ENCODE results near the gene GSDMA. TPM values are rescaled to one million over a fixed set of nuclear protein-coding genes. Genes with fewer than 3 reads are reported as not detected.
A peak's percentile ranks its signal among the peaks of the same experiment; 100 is the strongest.

The GSDMA gene
- total and polyA plus RNA-seq, 2 experiments from 2014 or later: 0.08 TPM; not detected in 1

DNA sequence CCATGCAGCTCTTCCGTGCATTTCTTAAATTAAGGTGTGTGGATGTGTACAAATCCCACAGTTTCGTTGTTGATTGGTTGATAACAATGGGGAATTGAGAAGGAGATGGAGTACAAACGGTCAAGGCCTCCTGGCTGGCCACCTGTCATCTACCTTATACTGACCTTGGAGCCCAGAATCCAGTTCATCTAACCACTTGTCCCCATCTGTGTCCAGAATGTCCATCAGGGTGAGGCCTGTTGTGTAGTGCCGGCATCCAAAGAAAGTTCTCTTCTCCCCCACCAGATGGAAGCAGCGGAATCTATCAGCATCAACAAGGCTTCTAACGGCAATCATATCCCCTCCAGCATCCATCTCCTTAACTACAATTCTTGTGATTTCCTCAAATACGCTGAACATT, 45.9 kb upstream of the GSDMA start:
- Histone ChIP-seq H3K9me3 (ENCODE audit: low read depth) (no peaks in the 10 kb centered on the region), H3K4me3 (no peak overlapping the region), H3K27ac (peak overlapping the region; percentile 53), H3K9me2 (replicated peaks; ENCODE audit: insufficient read depth) (no peaks in the 10 kb centered on the region), H4K20me1 (ENCODE audit: insufficient read depth, poor library complexity, severe bottlenecking) (no peaks in the 10 kb centered on the region), H3K4me2 (no peak overlapping the region), H3K27me3 (no peaks in the 10 kb centered on the region), H2AFZ (no peak overlapping the region), H3K4me1 (ENCODE audit: insufficient read depth) (no peaks in the 10 kb centered on the region), H3K79me2 (no peaks in the 10 kb centered on the region), H3K36me3 (replicated peaks; ENCODE audit: insufficient read depth, low read depth) (no peaks in the 10 kb centered on the region)
- DNase-seq (ENCODE audit: low spot score): no peak
- 80% methylated on average over 7 of the region's 7 CpGs for WGBS (ENCODE audit: low lambda C conversion rate, missing lambda C conversion rate)
- TF ChIP-seq, protein P1, sequence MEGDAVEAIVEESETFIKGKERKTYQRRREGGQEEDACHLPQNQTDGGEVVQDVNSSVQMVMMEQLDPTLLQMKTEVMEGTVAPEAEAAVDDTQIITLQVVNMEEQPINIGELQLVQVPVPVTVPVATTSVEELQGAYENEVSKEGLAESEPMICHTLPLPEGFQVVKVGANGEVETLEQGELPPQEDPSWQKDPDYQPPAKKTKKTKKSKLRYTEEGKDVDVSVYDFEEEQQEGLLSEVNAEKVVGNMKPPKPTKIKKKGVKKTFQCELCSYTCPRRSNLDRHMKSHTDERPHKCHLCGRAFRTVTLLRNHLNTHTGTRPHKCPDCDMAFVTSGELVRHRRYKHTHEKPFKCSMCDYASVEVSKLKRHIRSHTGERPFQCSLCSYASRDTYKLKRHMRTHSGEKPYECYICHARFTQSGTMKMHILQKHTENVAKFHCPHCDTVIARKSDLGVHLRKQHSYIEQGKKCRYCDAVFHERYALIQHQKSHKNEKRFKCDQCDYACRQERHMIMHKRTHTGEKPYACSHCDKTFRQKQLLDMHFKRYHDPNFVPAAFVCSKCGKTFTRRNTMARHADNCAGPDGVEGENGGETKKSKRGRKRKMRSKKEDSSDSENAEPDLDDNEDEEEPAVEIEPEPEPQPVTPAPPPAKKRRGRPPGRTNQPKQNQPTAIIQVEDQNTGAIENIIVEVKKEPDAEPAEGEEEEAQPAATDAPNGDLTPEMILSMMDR (IDR thresholded peaks at IDR 0.05; ENCODE audit: poor library complexity): no peak
- TF ChIP-seq EZH2 (IDR thresholded peaks at IDR 0.05; ENCODE audit: borderline replicate concordance) (no peak), EZH2phosphoT487 (IDR thresholded peaks at IDR 0.05; ENCODE audit: low read depth, severe bottlenecking, unreplicated experiment) (no peak)

DNA sequence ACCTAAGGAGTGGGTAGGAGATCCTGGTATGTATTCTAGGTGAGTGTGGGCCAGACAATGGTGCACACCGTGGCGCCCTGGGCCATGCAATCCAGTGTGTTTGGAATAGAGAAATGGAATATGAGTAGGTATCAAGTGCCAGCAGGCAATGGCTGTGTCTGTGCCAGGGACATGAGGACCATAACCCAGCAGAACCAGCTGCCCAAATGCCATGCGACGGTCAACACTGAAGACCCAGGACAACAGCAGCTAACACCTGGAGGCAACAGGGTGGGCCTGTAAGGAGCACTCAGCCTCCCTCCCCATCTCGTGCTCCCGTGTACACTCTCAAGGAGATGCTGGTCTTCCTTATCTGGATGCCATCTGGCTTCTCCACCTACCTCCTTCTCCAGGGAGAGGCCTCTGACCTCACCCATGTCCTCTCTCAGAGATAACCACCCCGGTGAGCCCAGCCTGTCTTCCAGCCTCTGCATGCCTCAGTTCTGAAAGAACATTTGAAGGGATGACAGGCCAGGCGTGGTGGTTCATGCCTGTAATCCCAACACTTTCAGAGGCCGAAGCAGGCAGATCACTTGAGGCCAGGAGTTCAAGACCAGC, 43.6 kb upstream of the GSDMA start:
- H3K9me2 ChIP-seq (replicated peaks; ENCODE audit: insufficient read depth): no peaks in the 10 kb centered on the region
- 98% methylated on average over 9 of the region's 9 CpGs for WGBS (ENCODE audit: low lambda C conversion rate, missing lambda C conversion rate)
- H2AFZ ChIP-seq: no peak overlapping the region
- no peak overlapping the region for H3K4me3 ChIP-seq
- no peaks in the 10 kb centered on the region for H3K36me3 ChIP-seq (replicated peaks; ENCODE audit: insufficient read depth, low read depth)
- H4K20me1 ChIP-seq (ENCODE audit: insufficient read depth, poor library complexity, severe bottlenecking): peaks cover 4% of the 10 kb centered on the region
- no peaks in the 10 kb centered on the region for H3K9me3 ChIP-seq (ENCODE audit: low read depth)
- no peaks in the 10 kb centered on the region for H3K27me3 ChIP-seq
- TF ChIP-seq EZH2phosphoT487 (IDR thresholded peaks at IDR 0.05; ENCODE audit: low read depth, severe bottlenecking, unreplicated experiment): no peak
- TF ChIP-seq, protein P1 (IDR thresholded peaks at IDR 0.05; ENCODE audit: poor library complexity): no peak
- TF ChIP-seq EZH2 (IDR thresholded peaks at IDR 0.05; ENCODE audit: borderline replicate concordance): no peak
- H3K4me2 ChIP-seq: no peak overlapping the region
- H3K27ac ChIP-seq: no peak overlapping the region
- no peak for DNase-seq (ENCODE audit: low spot score)
- H3K4me1 ChIP-seq (ENCODE audit: insufficient read depth): no peaks in the 10 kb centered on the region
- peaks cover 11% of the 10 kb centered on the region for H3K79me2 ChIP-seq

DNA sequence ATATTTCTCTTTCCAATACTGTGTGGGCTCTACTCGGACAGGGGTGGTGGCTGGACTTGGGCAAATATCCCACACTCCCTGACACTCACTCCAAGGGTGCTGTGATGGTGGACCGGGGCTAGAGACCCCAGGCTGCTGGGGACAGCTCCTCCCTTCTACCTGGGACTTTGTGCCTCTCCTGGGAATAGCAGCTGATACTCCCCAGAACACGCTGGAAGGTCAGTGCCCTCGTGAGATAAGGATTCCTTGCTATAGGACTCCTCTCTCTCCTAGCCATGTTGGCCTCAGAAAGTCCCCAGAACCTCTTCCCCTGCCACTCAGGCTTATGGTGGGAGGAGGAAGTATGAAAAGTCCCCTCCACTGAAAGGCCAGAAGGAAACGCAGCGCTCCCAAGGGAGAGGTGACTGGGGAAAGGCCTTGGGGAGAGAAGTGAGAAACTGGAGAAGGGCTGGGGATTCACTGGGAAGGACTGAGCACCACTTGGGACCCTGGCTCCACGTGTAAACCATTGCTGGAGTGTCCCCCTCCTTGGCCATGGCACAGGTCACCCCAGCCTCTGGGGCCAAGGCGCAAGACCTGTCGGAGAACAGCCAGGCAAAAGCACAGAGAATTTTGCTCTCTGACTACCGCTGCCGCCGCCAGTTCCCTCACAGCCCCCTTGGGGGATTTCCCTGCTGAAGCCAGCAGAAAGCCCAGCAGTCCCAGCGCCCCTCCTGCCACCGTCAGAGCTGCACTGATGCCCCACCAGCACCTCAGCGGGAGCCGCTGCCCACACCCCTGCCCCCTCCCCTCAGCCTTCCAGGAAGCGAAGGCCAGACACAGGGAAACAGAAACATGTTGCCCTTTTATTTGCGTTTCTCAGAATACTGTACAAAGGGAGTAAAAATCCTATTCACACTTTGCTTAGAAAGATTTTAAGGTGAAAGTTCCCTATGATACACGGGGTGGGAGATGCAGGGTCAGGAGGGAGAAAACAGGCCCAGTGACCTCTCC, 42.3 kb upstream of the GSDMA start:
- Histone ChIP-seq H3K79me2 (peaks cover 24% of the 10 kb centered on the region), H3K9me2 (replicated peaks; ENCODE audit: insufficient read depth) (no peaks in the 10 kb centered on the region), H3K9me3 (ENCODE audit: low read depth) (no peaks in the 10 kb centered on the region), H4K20me1 (ENCODE audit: insufficient read depth, poor library complexity, severe bottlenecking) (peaks cover 12% of the 10 kb centered on the region), H3K27me3 (no peaks in the 10 kb centered on the region), H2AFZ (no peak overlapping the region), H3K4me3 (no peak overlapping the region), H3K36me3 (replicated peaks; ENCODE audit: insufficient read depth, low read depth) (no peaks in the 10 kb centered on the region), H3K4me2 (no peak overlapping the region), H3K4me1 (ENCODE audit: insufficient read depth) (peaks cover under 1% of the 10 kb centered on the region), H3K27ac (peak overlapping the region; percentile 70)
- TF ChIP-seq EZH2phosphoT487 (IDR thresholded peaks at IDR 0.05; ENCODE audit: low read depth, severe bottlenecking, unreplicated experiment) (no peak), EZH2 (IDR thresholded peaks at IDR 0.05; ENCODE audit: borderline replicate concordance) (no peak)
- TF ChIP-seq, protein P1 (IDR thresholded peaks at IDR 0.05; ENCODE audit: poor library complexity): no peak
- 84% methylated on average over 19 of the region's 19 CpGs for WGBS (ENCODE audit: low lambda C conversion rate, missing lambda C conversion rate)
- peak; percentile 34 for DNase-seq (ENCODE audit: low spot score)
